Caco-2 (cell line): ENCODE data around the gene PLEKHG2. TPM values are rescaled to one million over a fixed set of nuclear protein-coding genes. Genes with fewer than 3 reads are reported as not detected.

Source experiments
- BruUV-seq: library from RNA; stranded (reverse); fragments of 400-500 nt; replicated peaks from 2 replicates; lab custom pipeline; 2021; lab: Mats Ljungman, UMichigan
- CTCF ChIA-PET: fragments of 300-600 bp; sonication (Branson Sonifier 250); formaldehyde crosslinking; loops from one replicate; lab custom pipeline; 2022; ENCODE audit warnings: antibody characterized with exemption; lab: Charles Lee
- POLR2A ChIA-PET: fragments of 300-600 bp; sonication (Branson Sonifier 250); formaldehyde crosslinking; loops from one replicate; lab custom pipeline; 2022; ENCODE audit warnings: antibody characterized with exemption; lab: Charles Lee
- DNase-seq, 2 experiments: peaks; one replicate each; pipeline versions ENCODE4 v3.0.0 to v3.0.0-alpha.2; 2020 to 2022
- H3K27me3 ChIP-seq: replicated peaks from 2 replicates; pipeline ENCODE4 v1.6.0; 2011; ENCODE audit warnings: low read length; ENCODE audit not compliant: control insufficient read depth, insufficient read depth
- H3K36me3 ChIP-seq: 2 replicates; pipeline ENCODE4 v1.5.1; 2011; ENCODE audit warnings: low read length; ENCODE audit not compliant: control insufficient read depth, insufficient read depth
- H3K4me1 ChIP-seq: fragments of 250-450 bp; sonication (Bioruptor Pico); 2 replicates; pipeline ENCODE4 v1.5.1; 2020; ENCODE audit warnings: mild to moderate bottlenecking
- H3K4me3 ChIP-seq: 2 replicates; pipeline ENCODE4 v1.5.1; 2011; ENCODE audit warnings: low read depth, mild to moderate bottlenecking, control low read depth, low read length
- H3K9me3 ChIP-seq: fragments of 250-450 bp; sonication (Bioruptor Pico); 2 replicates; pipeline ENCODE4 v1.5.1; 2020; ENCODE audit warnings: mild to moderate bottlenecking, moderate library complexity
- H3K27ac Mint-ChIP-seq: one replicate; pipeline ENCODE4 v1.8.0; 2022; ENCODE audit warnings: mixed read lengths; ENCODE audit not compliant: unreplicated experiment
- H3K27me3 Mint-ChIP-seq: one replicate; pipeline ENCODE4 v1.8.0; 2022; ENCODE audit warnings: mixed read lengths; ENCODE audit not compliant: insufficient read depth, unreplicated experiment
- H3K36me3 Mint-ChIP-seq: one replicate; pipeline ENCODE4 v1.8.0; 2022; ENCODE audit warnings: mild to moderate bottlenecking, mixed read lengths; ENCODE audit not compliant: insufficient read depth, unreplicated experiment
- H3K4me1 Mint-ChIP-seq: one replicate; pipeline ENCODE4 v1.8.0; 2022; ENCODE audit warnings: low read depth, mixed read lengths; ENCODE audit not compliant: unreplicated experiment
- H3K4me3 Mint-ChIP-seq: one replicate; pipeline ENCODE4 v1.8.0; 2022; ENCODE audit warnings: mild to moderate bottlenecking, moderate library complexity, mixed read lengths; ENCODE audit not compliant: unreplicated experiment
- H3K9me3 Mint-ChIP-seq: one replicate; pipeline ENCODE4 v1.8.0; 2022; ENCODE audit warnings: mixed read lengths; ENCODE audit not compliant: unreplicated experiment
- intact Hi-C: fragments of 100-400 bp; cut with micrococcal nuclease; formaldehyde crosslinking; loops from one replicate; pipeline ENCODE4 v1.10.0; 2022; ENCODE audit not compliant: unreplicated experiment
- total RNA-seq: library from RNA; stranded (reverse); gene quantifications from 2 replicates; pipeline ENCODE4 v1.2.3, GENCODE V29; 2022
- TF ChIP-seq, protein P1 (sequence below), 2 experiments: fragments of 200-600 bp in 1 of 2; IDR thresholded peaks; 1 replicate in 1 of 2; 2 replicates in 1 of 2; pipeline versions ENCODE4 v1.5.1 to v1.8.0; 2011 to 2022; ENCODE audit warnings: antibody characterized with exemption in 1 of 2, control low read depth in 1 of 2, inconsistent platforms in 1 of 2, low read depth in 1 of 2, low read length in 1 of 2, mild to moderate bottlenecking in 1 of 2, moderate library complexity in 1 of 2; ENCODE audit not compliant: insufficient read depth in 1 of 2, severe bottlenecking in 1 of 2, unreplicated experiment in 1 of 2

The PLEKHG2 gene
- total RNA-seq, 1 experiment from 2014 or later, result 49.8 TPM

DNA sequence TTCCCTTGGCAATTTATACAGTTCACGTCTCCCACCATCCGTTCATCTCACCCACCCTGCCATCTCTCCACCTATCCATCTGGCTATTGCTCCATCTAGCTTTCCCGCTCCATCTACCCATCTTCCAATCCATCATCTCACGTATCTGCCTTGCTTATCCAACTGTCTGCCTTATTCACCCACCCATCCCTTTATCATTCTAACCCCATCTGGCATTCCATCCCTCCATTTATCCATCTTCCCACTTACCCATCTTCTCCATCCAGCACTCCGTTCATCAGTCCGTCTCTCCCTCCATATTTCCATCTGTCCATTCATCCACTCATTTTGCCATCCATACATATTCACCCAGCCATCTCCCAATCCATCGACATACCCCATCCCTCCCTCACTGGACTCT lies 13.3 kb downstream of the PLEKHG2 start:
- CTCF ChIA-PET, result no interaction called here
- H3K4me3 Mint-ChIP-seq, result no peak overlapping the region
- Histone ChIP-seq H3K4me1 (peaks cover 22% of the 10 kb centered on the region), H3K27me3 (no peaks in the 10 kb centered on the region), H3K36me3 (peaks cover 5% of the 10 kb centered on the region), H3K4me3 (no peak overlapping the region), H3K9me3 (no peaks in the 10 kb centered on the region)
- no peak overlapping the region for H3K27ac Mint-ChIP-seq
- no peak for DNase-seq
- intact Hi-C loops, result no loop called here
- TF ChIP-seq, protein P1, sequence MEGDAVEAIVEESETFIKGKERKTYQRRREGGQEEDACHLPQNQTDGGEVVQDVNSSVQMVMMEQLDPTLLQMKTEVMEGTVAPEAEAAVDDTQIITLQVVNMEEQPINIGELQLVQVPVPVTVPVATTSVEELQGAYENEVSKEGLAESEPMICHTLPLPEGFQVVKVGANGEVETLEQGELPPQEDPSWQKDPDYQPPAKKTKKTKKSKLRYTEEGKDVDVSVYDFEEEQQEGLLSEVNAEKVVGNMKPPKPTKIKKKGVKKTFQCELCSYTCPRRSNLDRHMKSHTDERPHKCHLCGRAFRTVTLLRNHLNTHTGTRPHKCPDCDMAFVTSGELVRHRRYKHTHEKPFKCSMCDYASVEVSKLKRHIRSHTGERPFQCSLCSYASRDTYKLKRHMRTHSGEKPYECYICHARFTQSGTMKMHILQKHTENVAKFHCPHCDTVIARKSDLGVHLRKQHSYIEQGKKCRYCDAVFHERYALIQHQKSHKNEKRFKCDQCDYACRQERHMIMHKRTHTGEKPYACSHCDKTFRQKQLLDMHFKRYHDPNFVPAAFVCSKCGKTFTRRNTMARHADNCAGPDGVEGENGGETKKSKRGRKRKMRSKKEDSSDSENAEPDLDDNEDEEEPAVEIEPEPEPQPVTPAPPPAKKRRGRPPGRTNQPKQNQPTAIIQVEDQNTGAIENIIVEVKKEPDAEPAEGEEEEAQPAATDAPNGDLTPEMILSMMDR (IDR thresholded peaks at IDR 0.05; ENCODE audit: insufficient read depth in 1 of 2, low read depth in 1 of 2, low read length in 1 of 2, severe bottlenecking in 1 of 2, unreplicated experiment in 1 of 2), result no peak
- POLR2A ChIA-PET, result interaction anchor here (1.5 kb wide), 1 partner anchor 10 kb away, joined by 11 read pairs; the partner anchor contains the start of gene RPS16
- no TSS peak for BruUV-seq
- peaks cover 58% of the 10 kb centered on the region for H3K36me3 Mint-ChIP-seq
- no peaks in the 10 kb centered on the region for H3K9me3 Mint-ChIP-seq
- H3K27me3 Mint-ChIP-seq, result no peaks in the 10 kb centered on the region
- H3K4me1 Mint-ChIP-seq, result no peaks in the 10 kb centered on the region

DNA sequence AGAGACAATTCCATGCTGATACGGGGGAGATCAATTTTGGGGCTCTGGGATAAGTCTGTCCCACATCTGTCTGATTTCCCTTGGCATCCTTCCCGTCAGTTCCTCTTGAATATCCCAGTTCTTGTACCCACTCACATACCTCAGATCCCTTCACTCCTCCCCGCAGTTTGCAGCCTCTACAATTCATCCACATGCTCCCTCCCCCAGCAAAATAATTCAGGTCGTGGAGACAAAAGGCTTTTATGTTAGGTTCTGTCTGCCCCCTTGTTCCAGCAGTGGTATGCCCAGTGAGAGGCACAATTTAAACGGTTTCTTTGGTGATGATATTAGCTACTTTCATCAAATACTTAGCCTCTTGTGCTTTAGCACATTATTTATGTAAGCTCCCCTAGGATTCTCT lies 13.7 kb downstream of the PLEKHG2 start:
- TSS peak; percentile 9 for BruUV-seq
- H3K4me1 ChIP-seq, result peaks cover 26% of the 10 kb centered on the region
- ChIA-PET POLR2A (interaction anchor here (1.9 kb wide), 1 partner anchor 10 kb away, joined by 34 read pairs; the partner anchor contains the start of gene RPS16), CTCF (no interaction called here)
- TF ChIP-seq, protein P1 (IDR thresholded peaks at IDR 0.05; ENCODE audit: insufficient read depth in 1 of 2, low read depth in 1 of 2, low read length in 1 of 2, severe bottlenecking in 1 of 2, unreplicated experiment in 1 of 2), result no peak
- Mint-ChIP-seq H3K4me3 (no peak overlapping the region), H3K9me3 (no peaks in the 10 kb centered on the region), H3K27ac (no peak overlapping the region), H3K36me3 (peaks cover 58% of the 10 kb centered on the region), H3K27me3 (no peaks in the 10 kb centered on the region), H3K4me1 (no peaks in the 10 kb centered on the region)
- no peaks in the 10 kb centered on the region for H3K9me3 ChIP-seq
- H3K27me3 ChIP-seq, result no peaks in the 10 kb centered on the region
- no peak overlapping the region for H3K4me3 ChIP-seq
- intact Hi-C loops, result no loop called here
- H3K36me3 ChIP-seq, result peaks cover 5% of the 10 kb centered on the region
- no peak for DNase-seq

DNA sequence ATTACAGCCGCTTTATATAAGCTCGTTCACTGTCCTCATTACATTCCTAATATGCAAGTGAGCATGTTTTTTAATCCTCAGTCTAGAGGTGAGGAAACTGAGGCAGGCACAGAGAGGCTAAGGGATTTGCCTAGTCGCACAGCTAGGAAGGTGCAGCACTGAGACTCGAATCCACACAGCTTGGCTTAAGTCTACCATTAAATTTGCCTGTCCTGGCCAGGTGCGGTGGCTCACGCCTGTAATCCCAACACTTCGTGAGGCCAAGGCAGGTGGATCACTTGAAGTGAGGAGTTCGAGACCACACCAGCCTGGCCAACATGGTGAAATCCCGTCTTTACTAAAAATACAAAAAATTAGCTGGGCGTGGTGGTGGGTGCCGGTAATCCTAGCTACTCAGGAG lies 15.2 kb downstream of the PLEKHG2 start:
- Mint-ChIP-seq H3K36me3 (peaks cover 60% of the 10 kb centered on the region), H3K27me3 (no peaks in the 10 kb centered on the region), H3K4me1 (no peaks in the 10 kb centered on the region), H3K27ac (peak overlapping the region; percentile 79), H3K9me3 (no peaks in the 10 kb centered on the region), H3K4me3 (no peak overlapping the region)
- peaks cover 27% of the 10 kb centered on the region for H3K4me1 ChIP-seq
- ChIA-PET CTCF (interaction anchor here (0.6 to 1.7 kb wide), 5 partner anchors 12 to 921 kb away, joined by 3 to 9 read pairs (median 5); partner anchors contain the start of genes C19orf47 and PLD3), POLR2A (interaction anchor here (0.5 to 1.9 kb wide), 3 partner anchors 8 to 13 kb away, joined by 3 to 34 read pairs (median 7); partner anchors contain the start of gene RPS16)
- DNase-seq, result no peak
- TF ChIP-seq, protein P1 (IDR thresholded peaks at IDR 0.05; ENCODE audit: insufficient read depth in 1 of 2, low read depth in 1 of 2, low read length in 1 of 2, severe bottlenecking in 1 of 2, unreplicated experiment in 1 of 2), result no peak
- no peaks in the 10 kb centered on the region for H3K27me3 ChIP-seq
- H3K36me3 ChIP-seq, result peaks cover 5% of the 10 kb centered on the region
- intact Hi-C loops, result loop anchor here (1.0 kb wide), 1 partner anchor 15 kb away; the partner anchor contains the start of gene PLEKHG2
- no TSS peak for BruUV-seq
- H3K4me3 ChIP-seq, result no peak overlapping the region
- H3K9me3 ChIP-seq, result no peaks in the 10 kb centered on the region
